GM19035 (cell line): ENCODE measurements around the gene CCL17.
"Not testable (repeated sequence)": the region's sequence is repeated elsewhere in the genome, so short reads cannot be mapped to it uniquely, and the experiment has no call there.

ENCODE experiments used
- ATAC-seq: cut with Tn5 transposase; IDR thresholded peaks from one replicate; pipeline ENCODE4 v1.9.1; 2021; ENCODE audit not compliant: unreplicated experiment

CCL17 gene

GRCh38 chr16:57427824-57428223, 23.3 kb downstream of the CCL17 start:
- no peak for ATAC-seq

DNA sequence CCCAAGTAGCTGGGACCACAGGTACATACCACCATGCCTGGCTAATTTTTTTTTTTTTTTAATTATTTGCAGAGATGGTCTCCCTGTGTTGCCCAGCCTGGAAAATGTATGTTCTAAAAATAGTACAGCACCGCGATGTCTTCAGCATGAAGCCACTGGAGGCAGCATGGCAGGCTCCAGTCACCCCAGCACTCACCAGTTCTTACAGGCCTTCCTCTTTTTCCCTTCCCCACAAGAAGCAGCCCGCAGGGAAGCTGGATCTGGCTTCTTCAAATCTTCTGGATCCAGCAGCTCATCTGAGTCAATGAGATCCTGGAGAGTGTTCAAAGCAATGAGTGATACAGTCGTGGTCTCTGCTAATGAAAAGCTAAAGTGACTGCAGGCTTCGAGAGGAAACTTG, 26.4 kb downstream of the CCL17 start:
- no peak for ATAC-seq

GRCh38 chr16:57432505-57432904, 27.9 kb downstream of the CCL17 start:
- no peak for ATAC-seq

GRCh38 chr16:57432989-57433388, 28.4 kb downstream of the CCL17 start:
- no peak for ATAC-seq

- ATAC-seq, result no peak
These were observed 29.4 kb downstream of the CCL17 start for GRCh38 chr16:57434003-57434402.

DNA sequence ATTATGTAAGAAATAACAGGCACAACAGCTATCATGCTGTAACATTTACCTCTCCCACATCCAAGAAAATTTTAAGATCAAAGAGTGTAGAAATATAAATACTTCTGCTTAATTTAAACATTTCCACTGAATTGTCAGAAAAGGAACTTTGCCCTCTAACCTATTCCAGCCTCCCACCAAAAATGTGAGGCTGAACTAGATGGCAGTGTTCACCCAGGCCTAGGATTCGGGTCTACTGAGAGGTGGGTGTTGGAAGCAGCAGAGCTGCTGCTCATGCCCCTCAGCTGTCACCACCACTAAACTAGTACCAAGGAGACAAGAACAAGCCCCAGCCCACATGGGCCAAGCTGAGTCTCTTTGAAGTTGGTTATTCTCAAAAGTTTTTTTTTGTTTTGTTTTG, 31.3 kb downstream of the CCL17 start:
- no peak for ATAC-seq

DNA sequence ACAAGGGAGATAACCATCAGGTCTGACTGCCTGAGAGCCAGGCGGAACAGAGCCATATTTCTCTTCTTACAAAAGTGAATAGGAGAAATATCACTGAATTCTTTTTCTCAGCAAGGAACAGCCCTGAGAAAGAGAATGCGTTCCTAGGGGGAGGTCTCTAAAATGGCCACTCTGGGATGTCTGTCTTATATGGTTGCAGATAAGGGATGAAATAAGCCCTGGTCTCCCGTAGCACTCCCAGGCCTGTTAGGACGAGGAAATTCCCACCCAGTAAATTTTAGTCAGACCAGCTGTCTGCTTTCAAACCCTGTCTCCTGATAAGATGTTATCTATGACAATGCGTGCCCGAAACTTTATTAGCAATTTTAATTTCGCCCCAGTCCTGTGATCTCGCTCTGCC, 35.4 kb downstream of the CCL17 start:
- not testable (repeated sequence) for ATAC-seq

- not testable (repeated sequence) for ATAC-seq
These were observed 36.0 kb downstream of the CCL17 start for GRCh38 chr16:57440551-57440950.

GRCh38 chr16:57444711-57445110, 40.1 kb downstream of the CCL17 start:
- no peak for ATAC-seq

GRCh38 chr16:57445510-57445909, 40.9 kb downstream of the CCL17 start:
- ATAC-seq, result no peak

GRCh38 chr16:57446531-57447185, 42.1 kb downstream of the CCL17 start:
- peak; percentile 37 for ATAC-seq

DNA sequence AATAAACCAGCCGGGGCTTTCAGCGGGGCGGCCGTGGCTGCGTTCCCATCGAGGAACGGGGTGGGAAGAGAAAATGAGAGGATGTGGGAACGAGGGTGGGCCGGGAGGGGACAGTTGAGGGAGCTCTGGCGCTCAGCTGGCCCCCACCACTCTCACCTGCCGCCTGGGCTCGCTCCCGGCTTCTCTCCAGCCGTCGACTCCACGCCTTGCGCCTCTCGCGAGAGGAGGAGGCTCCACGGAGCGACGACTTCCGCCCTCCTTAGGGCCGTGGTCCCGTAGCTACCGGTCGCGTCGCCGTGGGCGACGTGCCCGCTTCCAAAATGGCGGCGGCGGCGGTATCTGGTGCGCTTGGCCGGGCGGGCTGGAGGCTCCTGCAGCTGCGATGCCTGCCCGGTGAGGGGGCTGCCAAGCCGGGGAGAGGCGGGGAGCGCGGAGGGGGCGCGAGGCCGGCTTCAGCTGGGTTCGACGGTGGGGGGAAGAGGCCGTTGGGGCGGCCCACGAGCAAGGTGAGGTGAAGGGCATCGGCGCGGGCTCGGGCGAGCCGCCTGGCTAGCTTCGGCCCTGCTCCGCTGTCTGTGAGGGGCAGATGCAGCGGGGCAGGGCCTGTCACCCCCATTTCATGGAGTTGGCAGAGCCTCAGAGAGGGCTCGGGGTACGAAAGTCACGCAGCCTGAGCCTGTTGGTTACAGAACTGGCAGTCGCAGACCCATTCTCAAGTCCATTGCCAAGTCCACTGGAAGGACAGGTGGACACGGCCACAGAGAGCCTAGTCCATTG, 42.8 kb downstream of the CCL17 start, which contains the start of the genes CIAPIN1 and COQ9:
Gene CIAPIN1, minus strand, starts transcription at position 200 of the 777 bp plus-strand sequence. CDS start 6,457 bp downstream, outside the sequence.
Gene COQ9, plus strand, starts transcription at position 294 of the 777 bp plus-strand sequence. Its CDS starts 27 bp downstream, at position 321.
- ATAC-seq, result peak; percentile 98

- ATAC-seq, result no peak
These were observed 47.5 kb downstream of the CCL17 start for GRCh38 chr16:57452021-57452420.

GRCh38 chr16:57462209-57462977, 57.8 kb downstream of the CCL17 start, which contains the start of gene POLR2C:
TSS of gene POLR2C (plus strand) at chr16:57462679. CDS start at chr16:57462725, 46 bp downstream.
- ATAC-seq, result peak; percentile 93

DNA sequence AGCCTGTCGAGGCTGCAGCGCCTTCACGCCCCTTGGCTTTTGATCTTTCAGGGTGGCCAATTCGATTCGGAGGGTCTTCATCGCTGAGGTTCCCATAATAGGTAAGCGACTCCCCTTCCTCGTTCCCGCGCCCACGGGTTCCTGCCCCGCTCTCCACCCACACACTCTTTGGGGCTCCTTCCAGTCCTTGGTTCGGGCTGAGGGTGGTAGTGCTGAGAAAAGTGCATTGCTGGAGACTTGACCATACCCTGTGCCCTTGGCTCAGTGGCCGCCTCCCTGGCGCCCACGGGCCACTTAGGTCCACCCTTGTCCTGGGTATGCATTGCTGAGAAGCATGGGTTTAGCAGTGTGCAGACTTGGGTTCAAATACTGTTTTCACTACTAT, 58.4 kb downstream of the CCL17 start:
- ATAC-seq, result peak; percentile 8

DNA sequence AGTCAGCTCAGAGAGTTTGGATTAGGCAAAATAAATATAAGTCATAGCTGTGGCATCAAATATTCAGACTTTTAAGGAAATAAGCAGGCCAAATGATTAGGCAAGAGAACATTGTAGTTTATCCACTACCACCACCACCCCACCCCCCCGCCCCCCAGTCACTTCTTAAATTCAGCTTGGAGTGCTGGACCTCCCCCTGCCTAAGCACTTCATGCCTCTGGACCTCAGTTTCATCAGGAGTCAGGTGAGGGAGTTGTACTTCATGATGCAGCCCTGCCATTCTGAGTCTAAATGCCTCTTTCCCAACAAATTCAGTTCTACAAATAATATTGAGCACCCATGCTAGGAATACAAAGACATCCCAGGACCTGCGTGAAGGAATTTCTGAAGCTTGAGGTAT, 60.0 kb downstream of the CCL17 start:
- ATAC-seq, result no peak
